H9 (cell line): Measurements from ENCODE around the gene PARD3. TPM values are rescaled to one million over a fixed set of nuclear protein-coding genes. Genes with fewer than 3 reads are reported as not detected.

Experiments used
- DNase-seq: peaks from one replicate; pipeline ENCODE4 v3.0.0-alpha.2; 2017
- H2AFZ ChIP-seq: one replicate; pipeline ENCODE4 v1.6.1; 2013; ENCODE audit warnings: mild to moderate bottlenecking, low read length, control low read depth, moderate library complexity
- H2AK5ac ChIP-seq: 2 replicates; pipeline ENCODE4 v1.6.1; 2013; ENCODE audit warnings: low read length, control low read depth, mixed read lengths; ENCODE audit not compliant: insufficient read length
- H2BK120ac ChIP-seq: one replicate; pipeline ENCODE4 v1.6.1; 2013; ENCODE audit warnings: low read depth, mild to moderate bottlenecking, low read length, control low read depth, inconsistent platforms; ENCODE audit not compliant: poor library complexity, severe bottlenecking
- H2BK12ac ChIP-seq: 2 replicates; pipeline ENCODE4 v1.6.1; 2013; ENCODE audit warnings: low read length, control low read depth, mixed read lengths, low read depth; ENCODE audit not compliant: insufficient read length
- H2BK15ac ChIP-seq: 2 replicates; pipeline ENCODE4 v1.6.1; 2013; ENCODE audit warnings: low read depth, low read length, control low read depth
- H2BK20ac ChIP-seq: one replicate; pipeline ENCODE4 v1.6.1; 2013; ENCODE audit warnings: low read depth, mild to moderate bottlenecking, low read length, control low read depth, inconsistent platforms; ENCODE audit not compliant: poor library complexity, severe bottlenecking
- H2BK5ac ChIP-seq: 2 replicates; pipeline ENCODE4 v1.6.1; 2013; ENCODE audit warnings: low read length, control low read depth, mixed read lengths; ENCODE audit not compliant: insufficient read length
- H3K14ac ChIP-seq: 2 replicates; pipeline ENCODE4 v1.6.1; 2013; ENCODE audit warnings: low read length, control low read depth; ENCODE audit not compliant: insufficient read depth
- H3K18ac ChIP-seq: 2 replicates; pipeline ENCODE4 v1.6.1; 2013; ENCODE audit warnings: low read depth, mild to moderate bottlenecking, mixed read lengths, low read length, control low read depth; ENCODE audit not compliant: insufficient read length
- H3K23ac ChIP-seq: 2 replicates; pipeline ENCODE4 v1.6.1; 2013; ENCODE audit warnings: low read length, control low read depth, mixed read lengths, low read depth; ENCODE audit not compliant: insufficient read length
- H3K23me2 ChIP-seq: 2 replicates; pipeline ENCODE4 v1.6.1; 2013; ENCODE audit warnings: low read depth, mild to moderate bottlenecking, mixed read lengths, low read length, control low read depth; ENCODE audit not compliant: insufficient read length, poor library complexity, severe bottlenecking
- H3K27ac ChIP-seq: 2 replicates; pipeline ENCODE4 v1.5.1; 2013; ENCODE audit warnings: low read length, control low read depth, mixed read lengths, low read depth; ENCODE audit not compliant: insufficient read length
- H3K27me3 ChIP-seq: 2 replicates; pipeline ENCODE4 v1.6.1; 2013; ENCODE audit warnings: low read length, control low read depth, inconsistent platforms; ENCODE audit not compliant: insufficient read depth
- H3K4ac ChIP-seq: 2 replicates; pipeline ENCODE4 v1.6.1; 2013; ENCODE audit warnings: low read depth, mild to moderate bottlenecking, control low read depth, inconsistent platforms, low read length, moderate library complexity
- H3K4me1 ChIP-seq: 2 replicates; pipeline ENCODE4 v1.6.1; 2013; ENCODE audit warnings: low read length, control low read depth, inconsistent platforms; ENCODE audit not compliant: insufficient read depth
- H3K4me2 ChIP-seq: 2 replicates; pipeline ENCODE4 v1.6.1; 2013; ENCODE audit warnings: low read length, control low read depth, mixed read lengths; ENCODE audit not compliant: insufficient read length, insufficient read depth
- H3K56ac ChIP-seq: 2 replicates; pipeline ENCODE4 v1.6.1; 2013; ENCODE audit warnings: low read depth, mild to moderate bottlenecking, mixed read lengths, low read length, control low read depth; ENCODE audit not compliant: insufficient read length
- H3K79me1 ChIP-seq: 2 replicates; pipeline ENCODE4 v1.6.1; 2013; ENCODE audit warnings: low read depth, mild to moderate bottlenecking, moderate library complexity, low read length, control low read depth, inconsistent platforms; ENCODE audit not compliant: insufficient read depth, poor library complexity, severe bottlenecking
- H3K79me2 ChIP-seq: 2 replicates; pipeline ENCODE4 v1.6.1; 2013; ENCODE audit warnings: low read length, control low read depth, inconsistent platforms; ENCODE audit not compliant: insufficient read depth
- H3K9ac ChIP-seq: 2 replicates; pipeline ENCODE4 v1.6.1; 2013; ENCODE audit warnings: low read length, control low read depth, mixed read lengths; ENCODE audit not compliant: insufficient read length; ENCODE audit errors: extremely low read depth
- H3K9me3 ChIP-seq: one replicate; pipeline ENCODE4 v1.6.1; 2013; ENCODE audit warnings: low read depth, low read length, inconsistent platforms; ENCODE audit not compliant: control insufficient read depth
- H3T11ph ChIP-seq: one replicate; pipeline ENCODE4 v1.6.1; 2013; ENCODE audit warnings: mild to moderate bottlenecking, low read length, control low read depth, inconsistent platforms
- H4K20me1 ChIP-seq: one replicate; pipeline ENCODE4 v1.6.1; 2013; ENCODE audit not compliant: control insufficient read depth, insufficient read length, insufficient read depth
- H4K5ac ChIP-seq: 2 replicates; pipeline ENCODE4 v1.6.1; 2013; ENCODE audit warnings: low read depth, mild to moderate bottlenecking, mixed read lengths, low read length, control low read depth; ENCODE audit not compliant: insufficient read length
- H4K8ac ChIP-seq: replicated peaks from 2 replicates; pipeline ENCODE4 v1.6.1; 2013; ENCODE audit warnings: low read length, control low read depth, mixed read lengths, low read depth; ENCODE audit not compliant: insufficient read length
- H4K91ac ChIP-seq: 2 replicates; pipeline ENCODE4 v1.6.1; 2013; ENCODE audit warnings: low read depth, mild to moderate bottlenecking, moderate library complexity, mixed read lengths, low read length, control low read depth; ENCODE audit not compliant: insufficient read length
- H3K27ac Mint-ChIP-seq, 3 experiments: 2 replicates in 2 of 3; 3 replicates in 1 of 3; pipeline ENCODE4 v1.8.0; 2020 to 2021; ENCODE audit warnings: mixed read lengths in 3 of 3, mild to moderate bottlenecking in 1 of 3, moderate library complexity in 1 of 3
- H3K27me3 Mint-ChIP-seq: 2 replicates; pipeline ENCODE4 v1.8.0; 2021; ENCODE audit warnings: low read depth, mild to moderate bottlenecking, moderate library complexity, mixed read lengths
- H3K36me3 Mint-ChIP-seq, 3 experiments: 2 replicates in 2 of 3; 3 replicates in 1 of 3; pipeline ENCODE4 v1.8.0; 2020 to 2021; ENCODE audit warnings: low read depth in 3 of 3, mixed read lengths in 3 of 3; ENCODE audit not compliant: insufficient read depth in 1 of 3
- H3K4me1 Mint-ChIP-seq, 2 experiments: 2 replicates each; pipeline ENCODE4 v1.8.0; 2020; ENCODE audit warnings: mixed read lengths in 2 of 2
- H3K4me3 Mint-ChIP-seq, 2 experiments: 2 replicates in 1 of 2; 3 replicates in 1 of 2; pipeline ENCODE4 v1.8.0; 2020 to 2021; ENCODE audit warnings: mild to moderate bottlenecking in 2 of 2, mixed read lengths in 2 of 2, moderate library complexity in 1 of 2
- H3K9me3 Mint-ChIP-seq, 2 experiments: 2 replicates in 1 of 2; 3 replicates in 1 of 2; pipeline ENCODE4 v1.8.0; 2020; ENCODE audit warnings: mild to moderate bottlenecking in 2 of 2, mixed read lengths in 2 of 2, moderate library complexity in 1 of 2
- CTCF ChIP-seq: fragments of 200-600 bp; sonication (generic); conservative IDR thresholded peaks from 3 replicates; pipeline ENCODE4 v1.8.0; 2021; ENCODE audit warnings: antibody characterized with exemption, mild to moderate bottlenecking
- total RNA-seq: library from RNA; stranded (reverse); gene quantifications from 2 replicates; pipeline ENCODE4 v1.2.1, GENCODE V29; 2021

PARD3 gene
- total RNA-seq, 1 experiment from 2014 or later = 44.7 TPM

GRCh38 chr10:34076443-34076842 lies 738.7 kb downstream of the PARD3 start:
- no peak overlapping the region for H2BK12ac ChIP-seq
- no peaks in the 10 kb centered on the region for H3K4me1 Mint-ChIP-seq
- DNase-seq = no peak
- no peaks in the 10 kb centered on the region for H3K79me1 ChIP-seq
- H2BK15ac ChIP-seq = no peak overlapping the region
- H2BK20ac ChIP-seq = no peak overlapping the region
- no peak overlapping the region for H2BK120ac ChIP-seq
- H3K79me2 ChIP-seq = no peaks in the 10 kb centered on the region
- no peak overlapping the region for H2BK5ac ChIP-seq
- no peak overlapping the region for H3K14ac ChIP-seq
- no peaks in the 10 kb centered on the region for H3K23me2 ChIP-seq
- H3K9me3 Mint-ChIP-seq = no peaks in the 10 kb centered on the region; a peak in 1 of 5 replicates
- H3K4ac ChIP-seq = no peak overlapping the region
- no peak overlapping the region for H3K27ac Mint-ChIP-seq
- H3T11ph ChIP-seq = no peak overlapping the region
- H3K23ac ChIP-seq = no peak overlapping the region
- no peak overlapping the region for H3K56ac ChIP-seq
- no peaks in the 10 kb centered on the region for H3K4me1 ChIP-seq
- no peak overlapping the region for H4K5ac ChIP-seq
- H3K27me3 Mint-ChIP-seq = peaks cover 2% of the 10 kb centered on the region; the same call in 1 of the 2 replicates
- no peak overlapping the region for H3K4me2 ChIP-seq
- H3K9ac ChIP-seq = no peak overlapping the region
- no peaks in the 10 kb centered on the region for H3K36me3 Mint-ChIP-seq
- no peaks in the 10 kb centered on the region for H4K20me1 ChIP-seq
- no peak overlapping the region for H4K91ac ChIP-seq
- no peak overlapping the region for H4K8ac ChIP-seq
- H3K4me3 Mint-ChIP-seq = no peak overlapping the region
- no peaks in the 10 kb centered on the region for H3K9me3 ChIP-seq
- no peaks in the 10 kb centered on the region for H3K27me3 ChIP-seq
- H2AK5ac ChIP-seq = no peak overlapping the region
- no peak for TF ChIP-seq CTCF
- no peak overlapping the region for H2AFZ ChIP-seq
- H3K27ac ChIP-seq = no peak overlapping the region
- H3K18ac ChIP-seq = no peak overlapping the region
